Measurements from ENCODE around the gene NPBWR2.

Gene NPBWR2

GRCh38 chr20:64070244-64070993 lies 36.9 kb downstream of the NPBWR2 start:
- no peak for DNase-seq

GRCh38 chr20:64069614-64070243 lies 37.6 kb downstream of the NPBWR2 start:
- peak; percentile 9 for DNase-seq

- no peak for DNase-seq
These were observed 38.2 kb downstream of the NPBWR2 start for GRCh38 chr20:64069209-64069613.

- peak; percentile 11 for DNase-seq
These were observed 38.8 kb downstream of the NPBWR2 start for GRCh38 chr20:64068386-64069208.

- peak; percentile 7 for DNase-seq
These were observed 39.5 kb downstream of the NPBWR2 start for GRCh38 chr20:64067733-64068307.

GRCh38 chr20:64067005-64067632 lies 40.2 kb downstream of the NPBWR2 start:
- no peak for DNase-seq

GRCh38 chr20:64065974-64066343 lies 41.4 kb downstream of the NPBWR2 start:
- DNase-seq = no peak

- no peak for DNase-seq
These were observed 42.0 kb downstream of the NPBWR2 start for GRCh38 chr20:64065062-64065973.

GRCh38 chr20:64064145-64064698 lies 43.1 kb downstream of the NPBWR2 start:
- no peak for DNase-seq

GRCh38 chr20:64063389-64064144 lies 43.8 kb downstream of the NPBWR2 start:
- DNase-seq = peak; percentile 14

GRCh38 chr20:64062596-64063388 lies 44.6 kb downstream of the NPBWR2 start, which contains the start of gene TCEA2:
Gene TCEA2, plus strand, starts transcription at chr20:64063198. Its CDS starts 115 bp downstream, at chr20:64063313.
- DNase-seq = peak; percentile 93

GRCh38 chr20:64062276-64062595 lies 45.1 kb downstream of the NPBWR2 start:
- DNase-seq = no peak

GRCh38 chr20:64058536-64058935 lies 48.8 kb downstream of the NPBWR2 start:
- no peak for DNase-seq

GRCh38 chr20:64057628-64058498 lies 49.5 kb downstream of the NPBWR2 start:
- DNase-seq = peak; percentile 65

- DNase-seq = no peak
These were observed 50.3 kb downstream of the NPBWR2 start for GRCh38 chr20:64056889-64057627.

GRCh38 chr20:64056639-64056888 lies 50.8 kb downstream of the NPBWR2 start:
- no peak for DNase-seq

- DNase-seq = peak; percentile 32
These were observed 51.3 kb downstream of the NPBWR2 start for GRCh38 chr20:64055893-64056638.
